Stimulated activated CD8-positive, alpha-beta memory T cell treated with anti-CD3 and anti-CD28 coated beads, Interleukin-2, amount 100 ng/mL, for 1 hour (primary cell): Measurements from ENCODE around the gene RPL36.
"Not testable (repeated sequence)": the region's sequence is repeated elsewhere in the genome, so short reads cannot be mapped to it uniquely, and the experiment has no call there.

ENCODE experiments used
- DNase-seq, 2 donors: peaks; one replicate each; pipeline ENCODE4 v3.0.0-alpha.2; 2020; ENCODE audit warnings: low read depth in 2 of 2

Gene RPL36

DNA sequence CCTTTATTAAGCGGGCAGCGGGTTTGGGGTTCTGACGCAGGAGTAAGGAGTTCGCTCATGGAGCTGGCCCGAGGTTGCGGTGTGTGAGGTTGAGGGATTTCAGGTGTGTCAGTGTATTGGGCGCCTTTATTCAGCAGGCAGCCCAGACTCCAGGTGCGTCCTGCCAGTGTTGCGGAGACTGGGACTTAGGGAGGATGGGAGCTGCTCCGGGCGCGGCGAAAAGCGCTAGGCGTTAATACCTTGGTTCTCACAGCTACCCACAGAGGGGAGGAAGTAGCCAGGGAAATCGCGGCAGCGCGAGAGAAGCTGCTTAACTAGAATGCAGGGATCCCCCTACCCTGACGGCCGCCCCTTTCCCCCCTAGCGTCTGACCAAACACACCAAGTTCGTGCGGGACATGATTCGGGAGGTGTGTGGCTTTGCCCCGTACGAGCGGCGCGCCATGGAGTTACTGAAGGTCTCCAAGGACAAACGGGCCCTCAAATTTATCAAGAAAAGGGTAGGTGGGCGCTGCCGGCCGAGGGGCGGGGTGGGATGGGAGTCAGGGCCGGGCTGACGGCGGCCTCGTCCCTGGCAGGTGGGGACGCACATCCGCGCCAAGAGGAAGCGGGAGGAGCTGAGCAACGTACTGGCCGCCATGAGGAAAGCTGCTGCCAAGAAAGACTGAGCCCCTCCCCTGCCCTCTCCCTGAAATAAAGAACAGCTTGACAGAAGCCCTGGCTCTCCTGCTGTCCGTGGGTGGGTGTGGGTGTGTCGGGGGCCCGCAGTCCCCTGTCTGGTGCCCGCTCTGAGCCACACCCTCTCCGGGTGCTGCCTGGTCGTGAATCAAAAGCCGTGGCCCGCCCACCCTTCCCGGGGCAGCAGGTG, 1.1 kb downstream of the RPL36 start:
- DNase-seq, result no peak

DNA sequence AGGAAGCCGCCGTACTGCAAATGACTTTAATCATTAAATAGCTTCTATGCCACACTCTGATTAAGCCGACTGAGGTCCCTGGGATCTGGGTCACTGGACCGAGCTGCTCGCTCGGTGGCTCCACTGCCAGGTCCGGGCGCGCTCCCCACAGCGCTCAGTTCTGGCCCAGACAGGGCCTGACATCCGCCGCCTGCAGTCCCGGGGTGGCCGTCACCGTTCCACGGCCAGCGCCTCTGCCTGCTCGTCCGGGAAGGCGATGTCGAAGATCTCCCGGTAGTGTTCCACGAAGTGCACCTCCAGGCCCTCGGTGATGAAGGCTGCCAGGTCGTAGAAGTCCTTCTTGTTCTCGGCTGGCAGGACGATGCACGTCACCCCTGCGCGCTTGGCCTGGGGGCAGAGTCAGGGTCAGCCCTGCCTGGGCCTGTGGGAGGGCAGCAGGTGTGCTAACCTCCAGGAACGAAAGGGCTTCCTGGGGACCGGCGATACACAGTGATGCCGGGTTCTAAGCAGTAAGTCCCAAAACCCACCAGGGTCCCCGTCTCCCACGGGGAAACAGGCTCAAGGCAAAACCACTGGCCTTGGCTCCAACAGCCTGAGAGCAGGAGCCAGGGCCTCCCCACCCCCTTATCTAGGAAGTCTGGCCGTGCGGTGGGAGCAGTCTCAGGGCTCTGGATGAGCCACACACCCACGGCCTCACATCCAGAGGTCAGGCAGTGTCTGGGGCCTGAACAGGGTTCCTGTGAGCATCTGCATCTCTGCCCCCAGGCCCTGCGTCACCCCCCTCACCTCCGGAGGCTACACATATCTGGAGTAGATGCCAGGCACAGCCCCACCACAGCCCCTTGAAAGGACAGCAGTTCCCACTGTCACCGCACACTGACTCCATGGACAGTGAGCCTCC, 2.0 kb downstream of the RPL36 start:
- DNase-seq, result no peak

DNA sequence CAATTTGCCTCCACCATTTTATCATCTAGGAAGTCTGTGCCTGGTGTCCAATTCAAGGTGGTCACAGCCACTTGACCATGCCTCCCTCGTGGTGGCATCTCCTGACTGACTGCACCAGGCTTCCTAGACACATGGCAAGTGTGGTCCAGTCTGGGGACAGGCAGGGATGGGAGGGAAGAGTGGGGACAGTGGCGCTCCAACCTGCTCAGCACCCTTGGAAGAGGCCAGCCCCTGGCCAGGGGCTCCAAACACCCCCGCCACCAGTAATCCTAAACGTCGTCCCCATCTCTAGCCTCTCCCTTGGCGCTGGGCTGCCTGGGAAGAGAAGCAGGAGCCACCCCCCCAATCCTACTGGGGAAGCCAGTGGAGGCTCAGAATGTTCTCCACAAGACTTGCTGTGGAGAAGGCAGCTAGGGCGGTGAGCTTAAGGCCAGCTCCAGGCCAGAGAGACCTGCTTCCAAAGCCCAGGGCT, 2.7 kb downstream of the RPL36 start:
- no peak for DNase-seq

GRCh38 chr19:5693195-5694166, 3.4 kb downstream of the RPL36 start:
- no peak for DNase-seq

- no peak for DNase-seq
Measured at GRCh38 chr19:5694167-5694955, 4.3 kb downstream of the RPL36 start.

GRCh38 chr19:5694956-5695648, 5.0 kb downstream of the RPL36 start:
- DNase-seq, result no peak

- DNase-seq, result no peak
Measured at GRCh38 chr19:5695649-5696195, 5.6 kb downstream of the RPL36 start.

GRCh38 chr19:5696196-5697021, 6.3 kb downstream of the RPL36 start:
- DNase-seq, result no peak

GRCh38 chr19:5697022-5697889, 7.2 kb downstream of the RPL36 start:
- no peak for DNase-seq

GRCh38 chr19:5697890-5698634, 8.0 kb downstream of the RPL36 start:
- no peak for DNase-seq

DNA sequence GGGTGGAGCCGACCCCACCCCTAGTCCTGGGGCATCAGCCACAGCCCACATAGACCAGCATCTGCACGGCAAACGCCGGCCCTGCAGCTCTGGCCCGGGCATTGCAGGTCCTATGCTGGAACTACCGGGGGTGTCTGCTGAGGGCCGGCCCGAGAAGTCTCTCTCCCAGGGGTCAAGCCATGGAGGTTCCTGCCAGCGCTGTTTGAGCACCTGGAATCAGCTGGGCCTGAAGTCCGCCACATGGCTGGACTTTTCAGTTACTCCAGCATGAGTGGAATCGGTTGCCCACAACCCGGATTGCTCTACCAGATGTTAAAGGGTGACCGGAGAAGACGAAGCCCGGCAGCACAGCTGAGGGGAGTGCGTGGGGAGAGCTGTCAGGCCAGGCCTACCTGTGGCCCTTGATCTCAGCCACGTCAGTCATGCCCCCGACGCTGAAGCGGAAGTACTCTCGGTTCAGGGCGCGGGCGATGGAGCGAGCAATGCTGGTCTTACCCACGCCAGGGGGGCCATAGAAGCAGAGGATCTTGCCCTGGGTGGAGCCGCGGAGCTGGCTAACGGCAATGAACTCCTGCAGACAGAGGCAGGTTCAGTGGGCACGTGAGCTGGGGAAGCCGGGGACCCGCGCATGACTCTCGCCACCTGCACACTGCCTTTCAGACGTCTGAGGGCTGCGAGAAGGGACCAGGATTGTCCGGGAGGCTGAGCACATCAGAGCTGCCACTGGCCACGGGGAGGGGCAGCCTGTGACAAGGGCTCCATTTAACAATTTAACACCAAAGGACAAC, 8.7 kb downstream of the RPL36 start:
- DNase-seq, result no peak

DNA sequence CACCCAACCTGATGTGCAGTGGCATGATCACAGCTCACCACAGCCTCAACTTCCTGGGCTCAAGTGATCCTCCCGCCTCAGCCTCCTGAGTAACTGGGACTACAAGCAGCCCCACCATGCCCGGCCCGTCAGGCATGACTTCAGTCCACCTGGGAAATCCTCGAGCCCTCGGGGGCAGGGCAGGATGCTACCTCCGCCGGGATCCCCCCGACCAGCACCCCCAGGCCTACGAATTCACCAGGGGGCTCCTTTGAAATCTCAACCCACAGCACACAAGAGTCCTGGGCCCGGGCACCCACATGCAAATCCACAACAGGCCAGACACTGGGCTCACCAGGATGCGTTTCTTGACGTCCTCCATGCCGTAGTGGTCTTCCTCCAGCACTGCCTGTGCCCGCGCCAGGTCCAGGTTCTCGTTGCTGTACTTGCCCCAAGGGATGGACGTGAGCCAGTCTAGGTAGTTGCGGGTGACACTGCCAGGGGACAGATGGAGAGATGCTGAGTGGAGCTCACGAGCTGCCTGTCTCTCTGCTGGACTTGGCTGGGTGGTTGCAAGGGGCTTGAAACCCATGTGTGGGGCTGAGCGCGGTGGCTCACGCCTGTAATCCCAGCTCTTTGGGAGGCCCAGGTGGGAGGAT, 10.5 kb downstream of the RPL36 start:
- DNase-seq, result no peak

DNA sequence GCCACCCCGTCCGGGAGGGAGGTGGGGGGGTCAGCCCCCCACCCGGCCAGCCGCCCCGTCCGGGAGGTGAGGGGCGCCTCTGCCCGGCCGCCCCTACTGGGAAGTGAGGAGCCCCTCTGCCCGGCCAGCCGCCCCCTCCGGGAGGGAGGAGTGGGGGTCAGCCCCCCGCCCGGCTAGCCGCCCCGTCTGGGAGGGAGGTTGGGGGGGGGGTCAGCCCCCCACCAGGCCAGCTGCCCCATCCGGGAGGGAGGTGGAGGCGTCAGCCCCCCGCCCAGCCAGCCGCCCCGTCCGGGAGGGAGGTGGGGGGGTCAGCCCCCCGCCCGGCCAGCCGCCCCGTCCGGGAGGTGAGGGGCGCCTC, 11.9 kb downstream of the RPL36 start:
- not testable (repeated sequence) for DNase-seq

GRCh38 chr19:5703819-5704818, 14.0 kb downstream of the RPL36 start:
- DNase-seq, result no peak

DNA sequence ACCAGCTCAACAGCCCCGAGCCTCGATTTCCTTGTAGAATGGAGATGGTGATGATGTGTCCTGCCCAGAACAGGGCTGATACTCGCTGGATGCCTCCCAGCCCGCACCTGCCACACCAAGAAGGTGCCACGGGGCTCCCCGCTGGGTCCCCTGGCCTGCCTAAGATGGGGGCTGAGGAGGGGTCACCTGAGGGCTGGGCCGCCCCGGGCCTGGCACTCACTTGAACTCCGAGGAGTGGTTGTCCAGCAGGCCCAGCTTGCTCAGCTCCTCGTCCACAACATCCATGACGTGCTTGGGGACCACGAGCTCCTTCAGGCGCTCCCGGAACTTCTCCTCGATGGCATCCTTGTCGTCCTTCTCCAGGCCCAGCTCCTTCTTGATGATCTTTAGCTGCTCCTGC, 15.5 kb downstream of the RPL36 start:
- no peak for DNase-seq
